Gastroesophageal sphincter (tissue), 3 donors: ENCODE measurements around the gene GJC1.

Experiments
- CTCF ChIP-seq, 4 experiments: fragments of 200-600 bp in 2 of 4; fragments of 450-650 bp in 2 of 4; sonication (generic) in 1 of 4; IDR thresholded peaks; one replicate each; pipeline ENCODE4 v1.5.1; 2017 to 2019; ENCODE audit warnings: antibody characterized with exemption in 4 of 4, mild to moderate bottlenecking in 2 of 4, moderate library complexity in 2 of 4
- EP300 ChIP-seq: sonication (generic); formaldehyde crosslinking; IDR thresholded peaks from one replicate; pipeline ENCODE4 v1.6.1; 2017; ENCODE audit warnings: antibody characterized with exemption, mild to moderate bottlenecking
- POLR2A ChIP-seq, 2 donors: fragments of 450-650 bp; IDR thresholded peaks; one replicate each; pipeline ENCODE4 v1.6.1; 2017; ENCODE audit warnings: antibody characterized with exemption in 2 of 2, mild to moderate bottlenecking in 2 of 2, moderate library complexity in 1 of 2
- POLR2AphosphoS5 ChIP-seq: sonication (generic); formaldehyde crosslinking; IDR thresholded peaks from one replicate; pipeline ENCODE4 v1.6.1; 2017; ENCODE audit warnings: antibody characterized with exemption

- TF ChIP-seq CTCF (IDR thresholded peaks at IDR 0.05) (no peak), POLR2A (IDR thresholded peaks at IDR 0.05) (no peak), EP300 (no peak), POLR2AphosphoS5 (no peak)
Measured at GRCh38 chr17:44840274-44840673, 10.2 kb upstream of the GJC1 start.
